Tibial nerve (tissue), 4 donors: ENCODE data around the gene APLNR.

Experiments
- CTCF ChIP-seq, 5 experiments: fragments of 200-600 bp in 3 of 5; fragments of 450-650 bp in 2 of 5; sonication (generic) in 3 of 5; IDR thresholded peaks; one replicate each; pipeline ENCODE4 v1.5.1; 2016 to 2019; ENCODE audit warnings: antibody characterized with exemption in 5 of 5, mild to moderate bottlenecking in 3 of 5, moderate library complexity in 2 of 5
- EP300 ChIP-seq, 2 donors: sonication (generic); formaldehyde crosslinking; IDR thresholded peaks; one replicate each; pipeline ENCODE4 v1.6.1; 2017; ENCODE audit warnings: antibody characterized with exemption in 2 of 2, mild to moderate bottlenecking in 1 of 2
- POLR2A ChIP-seq, 2 donors: fragments of 450-650 bp; IDR thresholded peaks; one replicate each; pipeline ENCODE4 v1.6.1; 2017; ENCODE audit warnings: antibody characterized with exemption in 2 of 2, mild to moderate bottlenecking in 2 of 2, moderate library complexity in 2 of 2

- TF ChIP-seq CTCF (IDR thresholded peaks at IDR 0.05) (no peak), EP300 (IDR thresholded peaks at IDR 0.05) (no peak), POLR2A (IDR thresholded peaks at IDR 0.05) (no peak)
Observed at GRCh38 chr11:57262157-57262556, 25.1 kb upstream of the APLNR start.
